ENCODE results near the gene SHBG. TPM values are rescaled to one million over a fixed set of nuclear protein-coding genes. Genes with fewer than 3 reads are reported as not detected.

The SHBG gene
- total RNA-seq, 1 experiment from 2014 or later, result not detected

DNA sequence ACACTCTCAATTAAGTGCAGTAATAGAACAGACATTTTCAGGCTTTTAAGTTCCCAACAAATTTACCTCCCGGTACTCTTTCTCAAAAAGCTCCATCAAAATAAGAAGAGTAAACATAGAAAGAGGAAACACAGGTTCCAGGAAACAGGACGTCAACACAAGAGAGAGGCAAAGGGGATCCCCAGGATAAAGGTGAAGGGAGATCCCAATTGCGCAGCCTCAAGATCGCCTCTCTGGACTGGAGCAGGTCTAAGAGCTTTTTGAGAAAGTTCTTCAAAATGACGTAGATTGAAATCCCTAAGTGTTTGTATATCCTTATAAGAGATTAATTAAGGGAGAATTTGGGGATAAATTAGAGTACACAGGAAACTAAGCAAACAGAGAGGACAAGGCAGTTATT lies 11.3 kb upstream of the SHBG start (continued):
- TF ChIP-seq EZH2phosphoT487 (IDR thresholded peaks at IDR 0.05; ENCODE audit: borderline replicate concordance), result no peak

- no peaks in the 10 kb centered on the region for H3K27me3 ChIP-seq (ENCODE audit: insufficient read depth, low read length)
- no peak overlapping the region for H3K4me2 ChIP-seq (ENCODE audit: low read length)
- ChIA-PET RAD21 (ENCODE audit: low non-redundant PET in 1 of 2, low total read pairs in 2 of 2, uncharacterized antibody in 2 of 2, unreplicated experiment in 2 of 2) (interaction anchor here in 1 of 2 experiments (1.2 kb wide), 1 partner anchor 55 kb away, joined by 3 read pairs; no protein-coding TSS in a partner anchor), CTCF (no interaction called here), POLR2A (interaction anchor here (1.1 kb wide), 1 partner anchor 12 kb away, joined by 6 read pairs; no protein-coding TSS in a partner anchor)
- BruUV-seq (replicated peaks), result no TSS peak
- no peak overlapping the region for H2AFZ ChIP-seq (ENCODE audit: low read depth, low read length, poor library complexity, severe bottlenecking)
- no peak overlapping the region for H3K27ac ChIP-seq (ENCODE audit: low read depth, low read length)
- H3K9me2 ChIP-seq (ENCODE audit: insufficient read depth), result no peaks in the 10 kb centered on the region
- no peak overlapping the region for H3K9ac ChIP-seq (ENCODE audit: low read length)
- H3K36me3 ChIP-seq (ENCODE audit: control insufficient read depth in 1 of 2, insufficient read depth in 2 of 2, low read length in 2 of 2), result no peaks in the 10 kb centered on the region
- H4K20me1 ChIP-seq (ENCODE audit: insufficient read depth), result no peaks in the 10 kb centered on the region
- no peaks in the 10 kb centered on the region for H3K9me3 ChIP-seq (ENCODE audit: control insufficient read depth in 1 of 2, insufficient read depth in 1 of 2, low read depth in 1 of 2, low read length in 2 of 2)
- ATAC-seq, result no peak
- H3K4me1 ChIP-seq (ENCODE audit: control insufficient read depth in 1 of 2, insufficient read depth in 2 of 2, low read length in 2 of 2), result peaks cover under 1 to 2% of the 10 kb centered on the region in 2 experiments; a peak in 3 of 4 replicates
- H3K4me3 ChIP-seq (replicated peaks in 1 of 2; ENCODE audit: low read depth in 1 of 2, low read length in 2 of 2), result no peak overlapping the region
- no peak for DNase-seq (ENCODE audit: low read depth, low spot score)
- no peaks in the 10 kb centered on the region for H3K79me2 ChIP-seq (ENCODE audit: insufficient read depth, low read length)
- no peak for TF ChIP-seq ELF1 (IDR thresholded peaks at IDR 0.05; ENCODE audit: borderline replicate concordance, low read depth)
- TF ChIP-seq EZH2 (IDR thresholded peaks at IDR 0.05), result no peak
- TF ChIP-seq EGR1 (IDR thresholded peaks at IDR 0.05; ENCODE audit: low read depth), result no peak
- TF ChIP-seq, protein P1, sequence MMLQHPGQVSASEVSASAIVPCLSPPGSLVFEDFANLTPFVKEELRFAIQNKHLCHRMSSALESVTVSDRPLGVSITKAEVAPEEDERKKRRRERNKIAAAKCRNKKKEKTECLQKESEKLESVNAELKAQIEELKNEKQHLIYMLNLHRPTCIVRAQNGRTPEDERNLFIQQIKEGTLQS (IDR thresholded peaks at IDR 0.05), result no peak
- TF ChIP-seq JUND (IDR thresholded peaks at IDR 0.05), result no peak
- no peak for TF ChIP-seq YY1 (IDR thresholded peaks at IDR 0.05; ENCODE audit: extremely low read depth, insufficient replicate concordance, low read depth, low read length)
- TF ChIP-seq EZH2phosphoT487 (IDR thresholded peaks at IDR 0.05; ENCODE audit: borderline replicate concordance), result no peak
- TF ChIP-seq CEBPB (IDR thresholded peaks at IDR 0.05; ENCODE audit: low read depth), result no peak
- TF ChIP-seq, protein P2, sequence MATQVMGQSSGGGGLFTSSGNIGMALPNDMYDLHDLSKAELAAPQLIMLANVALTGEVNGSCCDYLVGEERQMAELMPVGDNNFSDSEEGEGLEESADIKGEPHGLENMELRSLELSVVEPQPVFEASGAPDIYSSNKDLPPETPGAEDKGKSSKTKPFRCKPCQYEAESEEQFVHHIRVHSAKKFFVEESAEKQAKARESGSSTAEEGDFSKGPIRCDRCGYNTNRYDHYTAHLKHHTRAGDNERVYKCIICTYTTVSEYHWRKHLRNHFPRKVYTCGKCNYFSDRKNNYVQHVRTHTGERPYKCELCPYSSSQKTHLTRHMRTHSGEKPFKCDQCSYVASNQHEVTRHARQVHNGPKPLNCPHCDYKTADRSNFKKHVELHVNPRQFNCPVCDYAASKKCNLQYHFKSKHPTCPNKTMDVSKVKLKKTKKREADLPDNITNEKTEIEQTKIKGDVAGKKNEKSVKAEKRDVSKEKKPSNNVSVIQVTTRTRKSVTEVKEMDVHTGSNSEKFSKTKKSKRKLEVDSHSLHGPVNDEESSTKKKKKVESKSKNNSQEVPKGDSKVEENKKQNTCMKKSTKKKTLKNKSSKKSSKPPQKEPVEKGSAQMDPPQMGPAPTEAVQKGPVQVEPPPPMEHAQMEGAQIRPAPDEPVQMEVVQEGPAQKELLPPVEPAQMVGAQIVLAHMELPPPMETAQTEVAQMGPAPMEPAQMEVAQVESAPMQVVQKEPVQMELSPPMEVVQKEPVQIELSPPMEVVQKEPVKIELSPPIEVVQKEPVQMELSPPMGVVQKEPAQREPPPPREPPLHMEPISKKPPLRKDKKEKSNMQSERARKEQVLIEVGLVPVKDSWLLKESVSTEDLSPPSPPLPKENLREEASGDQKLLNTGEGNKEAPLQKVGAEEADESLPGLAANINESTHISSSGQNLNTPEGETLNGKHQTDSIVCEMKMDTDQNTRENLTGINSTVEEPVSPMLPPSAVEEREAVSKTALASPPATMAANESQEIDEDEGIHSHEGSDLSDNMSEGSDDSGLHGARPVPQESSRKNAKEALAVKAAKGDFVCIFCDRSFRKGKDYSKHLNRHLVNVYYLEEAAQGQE (IDR thresholded peaks at IDR 0.05; ENCODE audit: low read depth), result no peak
- TF ChIP-seq CBX3 (IDR thresholded peaks at IDR 0.05; ENCODE audit: low read depth), result no peak
- TF ChIP-seq CTCF (IDR thresholded peaks at IDR 0.05 in 2 of 3, conservative IDR thresholded peaks at IDR 0.05 in 1 of 3; ENCODE audit: borderline replicate concordance in 1 of 3, insufficient read depth in 1 of 3, low read depth in 2 of 3, low read length in 2 of 3), result no peak
- intact Hi-C loops (cut with micrococcal nuclease), result no loop called here
Measured at GRCh38 chr17:7620835-7621234, 9.1 kb upstream of the SHBG start.
